ENCODE results near the gene IRF2. TPM values are rescaled to one million over a fixed set of nuclear protein-coding genes. Genes with fewer than 3 reads are reported as not detected.

Gene IRF2
- total and polyA plus RNA-seq, 2 of the 8 experiments (the other 6 are each of a cell fraction or from before 2014, with no cell fraction given): 13.8 to 17.0 TPM

DNA sequence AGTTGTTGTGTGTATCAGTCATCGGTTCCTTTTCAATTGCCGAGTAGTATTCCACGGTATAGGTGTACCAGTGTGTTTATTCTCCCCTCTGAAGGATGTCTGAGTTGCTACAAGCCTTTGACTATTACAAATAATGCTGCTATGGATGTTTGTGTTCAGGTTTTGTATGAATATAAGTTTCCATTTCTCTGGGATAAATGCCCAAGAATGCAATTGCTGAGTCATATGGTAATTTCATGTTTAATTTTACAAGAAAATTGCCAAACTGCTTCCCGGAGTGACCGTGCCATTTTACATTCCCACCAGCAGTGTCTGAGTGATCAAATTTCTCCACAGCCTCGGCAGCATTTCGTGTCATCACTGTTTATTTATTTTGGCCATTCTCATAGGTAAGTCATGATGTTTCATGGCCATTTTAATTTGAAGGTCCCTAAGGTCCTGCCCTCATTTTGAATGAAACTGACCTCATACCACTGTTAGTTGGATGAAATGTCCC is 73.9 kb downstream of the IRF2 start (continued):
- TF ChIP-seq, protein P1, sequence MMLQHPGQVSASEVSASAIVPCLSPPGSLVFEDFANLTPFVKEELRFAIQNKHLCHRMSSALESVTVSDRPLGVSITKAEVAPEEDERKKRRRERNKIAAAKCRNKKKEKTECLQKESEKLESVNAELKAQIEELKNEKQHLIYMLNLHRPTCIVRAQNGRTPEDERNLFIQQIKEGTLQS (IDR thresholded peaks at IDR 0.05; ENCODE audit: insufficient read depth, low read depth, low read length): no peak
- no peak for TF ChIP-seq EP300 (IDR thresholded peaks at IDR 0.05; ENCODE audit: borderline replicate concordance in 1 of 2, low read depth in 2 of 2, low read length in 2 of 2)
- TF ChIP-seq ASH2L (IDR thresholded peaks at IDR 0.05; ENCODE audit: low read length): no peak
